ENCODE results near the gene RBM47.

RBM47 gene

DNA sequence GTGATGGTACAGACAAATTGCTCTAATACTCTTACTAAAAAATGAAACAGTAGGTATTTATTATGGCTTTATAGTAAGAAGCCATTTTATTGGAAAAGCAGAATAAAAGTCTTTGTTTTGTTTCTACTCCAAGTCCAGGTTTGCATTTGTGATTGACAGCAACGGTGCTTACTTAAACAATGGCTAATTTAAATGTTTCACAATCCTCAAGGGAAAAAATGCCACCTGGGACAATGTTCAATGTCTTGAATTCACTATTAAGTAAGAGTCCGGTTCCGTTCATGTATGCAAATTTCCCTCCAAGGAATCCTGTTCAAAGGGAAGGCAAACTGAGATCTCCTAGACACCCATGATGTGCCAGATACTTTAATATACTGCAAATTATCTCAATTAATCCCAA, 123.6 kb downstream of the RBM47 start:
- TF ChIP-seq, protein P1, sequence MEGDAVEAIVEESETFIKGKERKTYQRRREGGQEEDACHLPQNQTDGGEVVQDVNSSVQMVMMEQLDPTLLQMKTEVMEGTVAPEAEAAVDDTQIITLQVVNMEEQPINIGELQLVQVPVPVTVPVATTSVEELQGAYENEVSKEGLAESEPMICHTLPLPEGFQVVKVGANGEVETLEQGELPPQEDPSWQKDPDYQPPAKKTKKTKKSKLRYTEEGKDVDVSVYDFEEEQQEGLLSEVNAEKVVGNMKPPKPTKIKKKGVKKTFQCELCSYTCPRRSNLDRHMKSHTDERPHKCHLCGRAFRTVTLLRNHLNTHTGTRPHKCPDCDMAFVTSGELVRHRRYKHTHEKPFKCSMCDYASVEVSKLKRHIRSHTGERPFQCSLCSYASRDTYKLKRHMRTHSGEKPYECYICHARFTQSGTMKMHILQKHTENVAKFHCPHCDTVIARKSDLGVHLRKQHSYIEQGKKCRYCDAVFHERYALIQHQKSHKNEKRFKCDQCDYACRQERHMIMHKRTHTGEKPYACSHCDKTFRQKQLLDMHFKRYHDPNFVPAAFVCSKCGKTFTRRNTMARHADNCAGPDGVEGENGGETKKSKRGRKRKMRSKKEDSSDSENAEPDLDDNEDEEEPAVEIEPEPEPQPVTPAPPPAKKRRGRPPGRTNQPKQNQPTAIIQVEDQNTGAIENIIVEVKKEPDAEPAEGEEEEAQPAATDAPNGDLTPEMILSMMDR (IDR thresholded peaks at IDR 0.05; ENCODE audit: control insufficient read depth, insufficient read depth, low read depth, low read length, missing control alignments): no peak
- DNase-seq (ENCODE audit: low read depth): no peak
- H3K4me3 ChIP-seq (ENCODE audit: control insufficient read depth, low read depth, low read length): no peak overlapping the region

- TF ChIP-seq, protein P1 (IDR thresholded peaks at IDR 0.05; ENCODE audit: control insufficient read depth, insufficient read depth, low read depth, low read length, missing control alignments): no peak
- DNase-seq (ENCODE audit: low read depth): no peak
- H3K4me3 ChIP-seq (ENCODE audit: control insufficient read depth, low read depth, low read length): no peak overlapping the region
Measured at GRCh38 chr4:40502934-40503333, 126.7 kb downstream of the RBM47 start.

GRCh38 chr4:40502220-40502619, 127.4 kb downstream of the RBM47 start:
- no peak for DNase-seq (ENCODE audit: low read depth)
- TF ChIP-seq, protein P1 (IDR thresholded peaks at IDR 0.05; ENCODE audit: control insufficient read depth, insufficient read depth, low read depth, low read length, missing control alignments): no peak
- H3K4me3 ChIP-seq (ENCODE audit: control insufficient read depth, low read depth, low read length): no peak overlapping the region

GRCh38 chr4:40500781-40501180, 128.9 kb downstream of the RBM47 start:
- TF ChIP-seq, protein P1 (IDR thresholded peaks at IDR 0.05; ENCODE audit: control insufficient read depth, insufficient read depth, low read depth, low read length, missing control alignments): no peak
- H3K4me3 ChIP-seq (ENCODE audit: control insufficient read depth, low read depth, low read length): no peak overlapping the region
- no peak for DNase-seq (ENCODE audit: low read depth)

DNA sequence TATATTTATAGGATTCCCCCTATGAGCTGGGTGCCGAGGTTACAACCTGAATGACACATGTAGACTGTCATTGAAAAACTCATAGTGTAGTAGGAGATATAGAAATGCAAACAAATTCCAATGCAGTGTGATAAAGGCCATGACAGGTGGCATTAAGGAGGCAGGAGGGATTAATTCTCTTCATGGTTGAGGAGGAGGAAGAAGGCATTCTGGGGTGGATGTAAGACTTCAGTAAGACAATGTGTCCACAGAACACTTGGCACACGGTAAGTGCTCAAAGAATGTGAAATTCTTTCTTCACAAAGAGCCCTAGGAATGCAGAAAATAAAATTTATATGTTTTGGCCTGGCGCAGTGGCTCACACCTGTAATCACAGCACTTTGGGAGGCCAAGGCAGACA, 136.5 kb downstream of the RBM47 start:
- TF ChIP-seq, protein P1 (IDR thresholded peaks at IDR 0.05; ENCODE audit: control insufficient read depth, insufficient read depth, low read depth, low read length, missing control alignments): no peak
- DNase-seq (ENCODE audit: low read depth): no peak
- no peak overlapping the region for H3K4me3 ChIP-seq (ENCODE audit: control insufficient read depth, low read depth, low read length)

- H3K4me3 ChIP-seq (ENCODE audit: control insufficient read depth, low read depth, low read length): no peak overlapping the region
- DNase-seq (ENCODE audit: low read depth): no peak
- TF ChIP-seq, protein P1 (IDR thresholded peaks at IDR 0.05; ENCODE audit: control insufficient read depth, insufficient read depth, low read depth, low read length, missing control alignments): no peak
Measured at GRCh38 chr4:40492691-40493090, 137.0 kb downstream of the RBM47 start.

GRCh38 chr4:40490481-40490880, 139.2 kb downstream of the RBM47 start:
- H3K4me3 ChIP-seq (ENCODE audit: control insufficient read depth, low read depth, low read length): no peak overlapping the region
- no peak for DNase-seq (ENCODE audit: low read depth)
- TF ChIP-seq, protein P1 (IDR thresholded peaks at IDR 0.05; ENCODE audit: control insufficient read depth, insufficient read depth, low read depth, low read length, missing control alignments): no peak
